ENCODE measurements around the gene SSR2.

- TF ChIP-seq CTCF (IDR thresholded peaks at IDR 0.05; ENCODE audit: insufficient read depth, low read depth, low read length): peak; percentile 92
- no peak for TF ChIP-seq EZH2 (IDR thresholded peaks at IDR 0.05; ENCODE audit: insufficient read depth, low read length)
Measured at GRCh38 chr1:155989242-155990004, 31.3 kb downstream of the SSR2 start.
